PFSK-1 (cell line): ENCODE measurements around the gene B4GALNT1.

Source experiments
- FOXP2 ChIP-seq: optimal IDR thresholded peaks from 2 replicates; pipeline ENCODE3; 2011; ENCODE audit warnings: borderline replicate concordance, control low read depth, inconsistent platforms; ENCODE audit not compliant: insufficient read depth; ENCODE audit errors: extremely low read length, extremely low read depth
- POLR2AphosphoS5 ChIP-seq: IDR thresholded peaks from 2 replicates; pipeline ENCODE4 v1.6.1; 2012; ENCODE audit warnings: low read depth, mild to moderate bottlenecking, control low read depth, low read length, moderate library complexity
- REST ChIP-seq, 2 experiments: IDR thresholded peaks; 2 replicates each; pipeline versions ENCODE4 v1.6.1 to v1.8.0; 2011 to 2012; ENCODE audit warnings: low read depth in 2 of 2, low read length in 2 of 2, control low read depth in 1 of 2, inconsistent platforms in 1 of 2, mild to moderate bottlenecking in 1 of 2, moderate library complexity in 1 of 2; ENCODE audit not compliant: insufficient read depth in 1 of 2
- SIN3A ChIP-seq: IDR thresholded peaks from 2 replicates; pipeline ENCODE4 v1.6.1; 2012; ENCODE audit warnings: mild to moderate bottlenecking, low read length, moderate library complexity, borderline replicate concordance; ENCODE audit not compliant: insufficient read depth
- TAF1 ChIP-seq: IDR thresholded peaks from 2 replicates; pipeline ENCODE4 v1.6.1; 2012; ENCODE audit warnings: low read length, control low read depth, borderline replicate concordance; ENCODE audit not compliant: insufficient read depth

Gene B4GALNT1

GRCh38 chr12:57631566-57632072 is 1.4 kb downstream of the B4GALNT1 start:
- TF ChIP-seq REST (IDR thresholded peaks at IDR 0.05; ENCODE audit: insufficient read depth in 1 of 2, low read depth in 2 of 2, low read length in 2 of 2) (no peak), TAF1 (no peak), SIN3A (no peak), FOXP2 (no peak), POLR2AphosphoS5 (no peak)

GRCh38 chr12:57630891-57631433 is 2.0 kb downstream of the B4GALNT1 start:
- TF ChIP-seq POLR2AphosphoS5 (no peak), FOXP2 (no peak), SIN3A (no peak), REST (IDR thresholded peaks at IDR 0.05; ENCODE audit: insufficient read depth in 1 of 2, low read depth in 2 of 2, low read length in 2 of 2) (no peak), TAF1 (no peak)

GRCh38 chr12:57629897-57630471 is 3.0 kb downstream of the B4GALNT1 start:
- TF ChIP-seq SIN3A (no peak), REST (IDR thresholded peaks at IDR 0.05; ENCODE audit: insufficient read depth in 1 of 2, low read depth in 2 of 2, low read length in 2 of 2) (no peak), FOXP2 (no peak), TAF1 (no peak), POLR2AphosphoS5 (no peak)

GRCh38 chr12:57628280-57629191 is 4.5 kb downstream of the B4GALNT1 start:
- no peak for TF ChIP-seq REST (IDR thresholded peaks at IDR 0.05; ENCODE audit: insufficient read depth in 1 of 2, low read depth in 2 of 2, low read length in 2 of 2)
- TF ChIP-seq SIN3A = no peak
- no peak for TF ChIP-seq FOXP2
- no peak for TF ChIP-seq POLR2AphosphoS5
- TF ChIP-seq TAF1 = no peak
